Mesothelial cell of epicardium (in vitro differentiated cells): ENCODE results near the gene FADD. TPM values are rescaled to one million over a fixed set of nuclear protein-coding genes. Genes with fewer than 3 reads are reported as not detected.
A peak's percentile ranks its signal among the peaks of the same experiment; 100 is the strongest.
"Not testable (repeated sequence)": the region's sequence is repeated elsewhere in the genome, so short reads cannot be mapped to it uniquely, and the experiment has no call there.

ENCODE experiments used
- DNase-seq, 2 experiments: peaks; one replicate each; pipeline ENCODE4 v3.0.0; 2021; ENCODE audit warnings: low spot score in 2 of 2; ENCODE audit not compliant: unreplicated experiment in 2 of 2
- H3K27ac Mint-ChIP-seq: 2 replicates; pipeline ENCODE4 v1.8.0; 2021; ENCODE audit warnings: mixed read lengths
- H3K27me3 Mint-ChIP-seq: 2 replicates; pipeline ENCODE4 v1.8.0; 2021; ENCODE audit warnings: low read depth, mixed read lengths
- H3K36me3 Mint-ChIP-seq: 2 replicates; pipeline ENCODE4 v1.8.0; 2021; ENCODE audit warnings: mixed read lengths
- H3K4me1 Mint-ChIP-seq: 2 replicates; pipeline ENCODE4 v1.8.0; 2021; ENCODE audit warnings: mixed read lengths
- H3K4me3 Mint-ChIP-seq: 2 replicates; pipeline ENCODE4 v1.8.0; 2021; ENCODE audit warnings: mild to moderate bottlenecking, moderate library complexity, mixed read lengths
- H3K9me3 Mint-ChIP-seq: 2 replicates; pipeline ENCODE4 v1.8.0; 2021; ENCODE audit warnings: mixed read lengths
- total RNA-seq: library from RNA; stranded (reverse); gene quantifications from 3 replicates; pipeline ENCODE4 v1.2.1, GENCODE V29; 2021
- TF ChIP-seq, protein P1 (sequence below): fragments of 200-600 bp; sonication (generic); IDR thresholded peaks from one replicate; pipeline ENCODE4 v1.5.0; 2021; ENCODE audit warnings: antibody characterized with exemption; ENCODE audit not compliant: unreplicated experiment

The FADD gene
- total RNA-seq, 1 donor from 2014 or later = 20.9 TPM

DNA sequence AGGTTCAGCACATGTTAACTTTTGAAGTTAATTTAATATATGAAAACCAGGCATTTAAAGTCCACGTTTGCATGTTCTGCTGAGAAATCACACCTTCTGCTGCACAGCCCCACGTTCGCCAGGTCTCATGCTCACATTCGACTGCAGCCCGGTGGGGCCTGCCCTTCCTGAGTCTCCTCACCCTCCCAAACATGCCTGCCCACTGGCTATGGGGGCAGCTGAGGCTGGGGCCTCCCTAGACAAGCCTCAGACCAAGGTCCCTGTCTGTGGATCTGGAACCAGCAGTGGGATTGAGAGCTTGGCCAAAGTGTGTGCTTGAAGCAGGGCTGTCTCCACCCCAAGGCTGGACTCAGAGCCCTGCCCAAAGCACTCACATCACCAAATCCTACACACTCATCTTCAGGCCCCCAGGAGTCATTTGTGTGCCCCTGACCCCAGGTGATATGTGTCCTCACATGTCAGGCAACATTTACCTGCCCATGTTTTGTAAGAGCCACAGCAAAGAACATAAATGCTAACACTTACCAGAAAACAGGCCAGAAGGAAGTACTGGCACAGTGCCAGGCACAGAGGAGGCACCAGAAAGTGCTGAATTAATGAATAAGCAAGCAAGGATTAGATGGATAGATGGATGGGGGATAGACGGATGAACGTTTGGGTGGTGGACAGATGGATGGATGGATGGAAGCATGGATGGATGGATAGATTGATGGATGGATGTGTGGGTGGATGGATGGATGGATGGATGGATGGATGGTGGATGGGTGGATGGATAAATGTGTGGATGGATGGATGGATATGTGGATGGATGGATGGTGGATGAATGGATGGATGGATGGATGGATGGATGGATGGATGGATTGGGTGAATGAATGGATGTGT lies 9.4 kb upstream of the FADD start:
- TF ChIP-seq, protein P1, sequence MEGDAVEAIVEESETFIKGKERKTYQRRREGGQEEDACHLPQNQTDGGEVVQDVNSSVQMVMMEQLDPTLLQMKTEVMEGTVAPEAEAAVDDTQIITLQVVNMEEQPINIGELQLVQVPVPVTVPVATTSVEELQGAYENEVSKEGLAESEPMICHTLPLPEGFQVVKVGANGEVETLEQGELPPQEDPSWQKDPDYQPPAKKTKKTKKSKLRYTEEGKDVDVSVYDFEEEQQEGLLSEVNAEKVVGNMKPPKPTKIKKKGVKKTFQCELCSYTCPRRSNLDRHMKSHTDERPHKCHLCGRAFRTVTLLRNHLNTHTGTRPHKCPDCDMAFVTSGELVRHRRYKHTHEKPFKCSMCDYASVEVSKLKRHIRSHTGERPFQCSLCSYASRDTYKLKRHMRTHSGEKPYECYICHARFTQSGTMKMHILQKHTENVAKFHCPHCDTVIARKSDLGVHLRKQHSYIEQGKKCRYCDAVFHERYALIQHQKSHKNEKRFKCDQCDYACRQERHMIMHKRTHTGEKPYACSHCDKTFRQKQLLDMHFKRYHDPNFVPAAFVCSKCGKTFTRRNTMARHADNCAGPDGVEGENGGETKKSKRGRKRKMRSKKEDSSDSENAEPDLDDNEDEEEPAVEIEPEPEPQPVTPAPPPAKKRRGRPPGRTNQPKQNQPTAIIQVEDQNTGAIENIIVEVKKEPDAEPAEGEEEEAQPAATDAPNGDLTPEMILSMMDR = no peak

GRCh38 chr11:70194792-70195791 lies 8.0 kb upstream of the FADD start:
- DNase-seq = no peak
- Mint-ChIP-seq H3K4me1 (peaks cover 3% of the 10 kb centered on the region), H3K27me3 (peaks cover 8% of the 10 kb centered on the region), H3K27ac (no peak overlapping the region), H3K36me3 (no peaks in the 10 kb centered on the region), H3K4me3 (no peak overlapping the region), H3K9me3 (no peaks in the 10 kb centered on the region)
- TF ChIP-seq, protein P1 = no peak

More for the DNA sequence above, 9.4 kb upstream of the FADD start:
- H3K4me3 Mint-ChIP-seq = no peak overlapping the region
- peaks cover 3% of the 10 kb centered on the region for H3K4me1 Mint-ChIP-seq
- H3K36me3 Mint-ChIP-seq = no peaks in the 10 kb centered on the region
- no peaks in the 10 kb centered on the region for H3K9me3 Mint-ChIP-seq
- H3K27me3 Mint-ChIP-seq = peaks cover 3% of the 10 kb centered on the region
- no peak for DNase-seq
- H3K27ac Mint-ChIP-seq = no peak overlapping the region

GRCh38 chr11:70200212-70200844 lies 2.8 kb upstream of the FADD start:
- H3K27ac Mint-ChIP-seq = no peak overlapping the region
- H3K36me3 Mint-ChIP-seq = no peaks in the 10 kb centered on the region
- H3K4me3 Mint-ChIP-seq = no peak overlapping the region
- TF ChIP-seq, protein P1 = no peak
- no peaks in the 10 kb centered on the region for H3K9me3 Mint-ChIP-seq
- no peak for DNase-seq
- peaks cover 19% of the 10 kb centered on the region for H3K4me1 Mint-ChIP-seq
- peaks cover 8% of the 10 kb centered on the region for H3K27me3 Mint-ChIP-seq

DNA sequence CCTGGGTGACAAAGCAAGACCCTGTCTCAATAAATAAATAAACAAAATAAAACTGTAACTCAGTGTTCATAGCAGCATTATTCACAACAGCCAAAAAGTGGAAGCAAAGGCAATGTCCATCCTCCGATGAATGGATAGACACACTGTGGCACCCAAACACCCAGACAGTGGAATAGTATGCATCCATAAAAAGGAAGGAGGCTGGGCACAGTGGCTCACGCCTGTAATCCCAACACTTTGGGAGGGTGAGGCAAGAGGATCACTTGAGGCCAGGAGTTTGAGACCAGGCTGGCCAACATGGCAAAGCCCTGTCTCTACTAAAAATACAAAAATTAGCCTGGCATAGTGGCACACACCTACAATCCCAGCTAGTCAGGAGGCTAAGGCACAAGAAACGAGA lies 2.0 kb upstream of the FADD start:
- not testable (repeated sequence) for H3K4me3 Mint-ChIP-seq, H3K9me3 Mint-ChIP-seq, H3K27me3 Mint-ChIP-seq, DNase-seq, H3K27ac Mint-ChIP-seq, H3K36me3 Mint-ChIP-seq
- H3K4me1 Mint-ChIP-seq = peaks cover 21% of the 10 kb centered on the region

- peaks cover 6% of the 10 kb centered on the region for H3K27me3 Mint-ChIP-seq
- H3K36me3 Mint-ChIP-seq = peaks cover 6% of the 10 kb centered on the region
- TF ChIP-seq, protein P1 = no peak
- DNase-seq = no peak
- peak overlapping the region; percentile 86 for H3K27ac Mint-ChIP-seq
- peak overlapping the region; percentile 90 for H3K4me3 Mint-ChIP-seq
- peaks cover 21% of the 10 kb centered on the region for H3K4me1 Mint-ChIP-seq
- H3K9me3 Mint-ChIP-seq = no peaks in the 10 kb centered on the region
Observed at GRCh38 chr11:70201882-70202861, 924 bp upstream of the FADD start.
